Measurements from ENCODE around the gene LST1. TPM values are rescaled to one million over a fixed set of nuclear protein-coding genes. Genes with fewer than 3 reads are reported as not detected.

LST1 gene
- total RNA-seq, 1 experiment from 2014 or later = 0.66 TPM

DNA sequence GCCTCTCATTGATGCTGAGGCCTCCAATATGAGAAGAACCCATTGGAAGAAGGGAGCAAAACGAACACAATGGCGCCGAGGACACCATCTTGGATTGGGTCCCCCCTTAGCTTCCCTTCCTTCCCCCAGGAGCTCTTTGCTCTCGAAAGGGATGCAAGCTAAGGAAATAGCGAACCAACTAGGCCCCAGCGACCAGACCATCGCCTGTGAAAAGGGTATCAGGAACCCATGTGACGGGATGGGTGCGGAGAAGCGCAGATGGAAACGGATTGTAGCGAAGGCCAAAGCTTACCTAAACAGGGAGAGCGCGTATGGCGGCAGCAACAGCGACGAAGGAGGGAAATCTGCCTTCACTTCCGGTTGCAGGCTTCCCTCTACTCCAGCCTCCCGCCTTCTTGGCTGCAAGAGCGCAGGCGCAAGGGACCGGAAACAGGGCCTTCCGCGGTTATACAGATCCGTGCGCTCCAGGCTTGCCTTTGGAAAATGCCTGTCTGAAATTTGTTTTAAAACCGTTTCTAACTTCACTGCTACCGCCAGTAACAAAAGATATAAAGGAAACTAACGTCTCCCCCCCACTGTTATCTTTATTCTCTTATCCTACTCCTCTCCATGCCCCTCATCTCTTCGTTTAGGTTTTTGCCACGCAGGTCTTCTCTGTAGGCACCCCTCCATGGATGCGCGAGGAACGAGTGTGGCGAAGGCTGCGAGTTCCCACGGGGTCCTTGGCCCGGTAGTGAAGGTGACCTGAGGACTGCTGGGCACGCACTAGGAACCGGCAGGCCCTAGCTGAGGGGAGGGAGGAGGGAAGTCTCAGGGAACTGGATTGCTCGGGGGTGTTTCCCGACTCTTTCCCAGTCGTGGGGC, 44.2 kb upstream of the LST1 start, which contains the start of gene DDX39B (continued):
- TF ChIP-seq, protein P1, sequence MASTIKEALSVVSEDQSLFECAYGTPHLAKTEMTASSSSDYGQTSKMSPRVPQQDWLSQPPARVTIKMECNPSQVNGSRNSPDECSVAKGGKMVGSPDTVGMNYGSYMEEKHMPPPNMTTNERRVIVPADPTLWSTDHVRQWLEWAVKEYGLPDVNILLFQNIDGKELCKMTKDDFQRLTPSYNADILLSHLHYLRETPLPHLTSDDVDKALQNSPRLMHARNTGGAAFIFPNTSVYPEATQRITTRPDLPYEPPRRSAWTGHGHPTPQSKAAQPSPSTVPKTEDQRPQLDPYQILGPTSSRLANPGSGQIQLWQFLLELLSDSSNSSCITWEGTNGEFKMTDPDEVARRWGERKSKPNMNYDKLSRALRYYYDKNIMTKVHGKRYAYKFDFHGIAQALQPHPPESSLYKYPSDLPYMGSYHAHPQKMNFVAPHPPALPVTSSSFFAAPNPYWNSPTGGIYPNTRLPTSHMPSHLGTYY (CRISPR knock-in tag; IDR thresholded peaks at IDR 0.05) = no peak
- TF ChIP-seq, protein P2, sequence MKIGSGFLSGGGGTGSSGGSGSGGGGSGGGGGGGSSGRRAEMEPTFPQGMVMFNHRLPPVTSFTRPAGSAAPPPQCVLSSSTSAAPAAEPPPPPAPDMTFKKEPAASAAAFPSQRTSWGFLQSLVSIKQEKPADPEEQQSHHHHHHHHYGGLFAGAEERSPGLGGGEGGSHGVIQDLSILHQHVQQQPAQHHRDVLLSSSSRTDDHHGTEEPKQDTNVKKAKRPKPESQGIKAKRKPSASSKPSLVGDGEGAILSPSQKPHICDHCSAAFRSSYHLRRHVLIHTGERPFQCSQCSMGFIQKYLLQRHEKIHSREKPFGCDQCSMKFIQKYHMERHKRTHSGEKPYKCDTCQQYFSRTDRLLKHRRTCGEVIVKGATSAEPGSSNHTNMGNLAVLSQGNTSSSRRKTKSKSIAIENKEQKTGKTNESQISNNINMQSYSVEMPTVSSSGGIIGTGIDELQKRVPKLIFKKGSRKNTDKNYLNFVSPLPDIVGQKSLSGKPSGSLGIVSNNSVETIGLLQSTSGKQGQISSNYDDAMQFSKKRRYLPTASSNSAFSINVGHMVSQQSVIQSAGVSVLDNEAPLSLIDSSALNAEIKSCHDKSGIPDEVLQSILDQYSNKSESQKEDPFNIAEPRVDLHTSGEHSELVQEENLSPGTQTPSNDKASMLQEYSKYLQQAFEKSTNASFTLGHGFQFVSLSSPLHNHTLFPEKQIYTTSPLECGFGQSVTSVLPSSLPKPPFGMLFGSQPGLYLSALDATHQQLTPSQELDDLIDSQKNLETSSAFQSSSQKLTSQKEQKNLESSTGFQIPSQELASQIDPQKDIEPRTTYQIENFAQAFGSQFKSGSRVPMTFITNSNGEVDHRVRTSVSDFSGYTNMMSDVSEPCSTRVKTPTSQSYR (CRISPR knock-in tag; IDR thresholded peaks at IDR 0.05) = 0 out of 2 replicates have a peak, but pooled peaks have one; percentile 21
- no peak for TF ChIP-seq PRRX2 (CRISPR knock-in tag; IDR thresholded peaks at IDR 0.05)
- TF ChIP-seq, protein P3, sequence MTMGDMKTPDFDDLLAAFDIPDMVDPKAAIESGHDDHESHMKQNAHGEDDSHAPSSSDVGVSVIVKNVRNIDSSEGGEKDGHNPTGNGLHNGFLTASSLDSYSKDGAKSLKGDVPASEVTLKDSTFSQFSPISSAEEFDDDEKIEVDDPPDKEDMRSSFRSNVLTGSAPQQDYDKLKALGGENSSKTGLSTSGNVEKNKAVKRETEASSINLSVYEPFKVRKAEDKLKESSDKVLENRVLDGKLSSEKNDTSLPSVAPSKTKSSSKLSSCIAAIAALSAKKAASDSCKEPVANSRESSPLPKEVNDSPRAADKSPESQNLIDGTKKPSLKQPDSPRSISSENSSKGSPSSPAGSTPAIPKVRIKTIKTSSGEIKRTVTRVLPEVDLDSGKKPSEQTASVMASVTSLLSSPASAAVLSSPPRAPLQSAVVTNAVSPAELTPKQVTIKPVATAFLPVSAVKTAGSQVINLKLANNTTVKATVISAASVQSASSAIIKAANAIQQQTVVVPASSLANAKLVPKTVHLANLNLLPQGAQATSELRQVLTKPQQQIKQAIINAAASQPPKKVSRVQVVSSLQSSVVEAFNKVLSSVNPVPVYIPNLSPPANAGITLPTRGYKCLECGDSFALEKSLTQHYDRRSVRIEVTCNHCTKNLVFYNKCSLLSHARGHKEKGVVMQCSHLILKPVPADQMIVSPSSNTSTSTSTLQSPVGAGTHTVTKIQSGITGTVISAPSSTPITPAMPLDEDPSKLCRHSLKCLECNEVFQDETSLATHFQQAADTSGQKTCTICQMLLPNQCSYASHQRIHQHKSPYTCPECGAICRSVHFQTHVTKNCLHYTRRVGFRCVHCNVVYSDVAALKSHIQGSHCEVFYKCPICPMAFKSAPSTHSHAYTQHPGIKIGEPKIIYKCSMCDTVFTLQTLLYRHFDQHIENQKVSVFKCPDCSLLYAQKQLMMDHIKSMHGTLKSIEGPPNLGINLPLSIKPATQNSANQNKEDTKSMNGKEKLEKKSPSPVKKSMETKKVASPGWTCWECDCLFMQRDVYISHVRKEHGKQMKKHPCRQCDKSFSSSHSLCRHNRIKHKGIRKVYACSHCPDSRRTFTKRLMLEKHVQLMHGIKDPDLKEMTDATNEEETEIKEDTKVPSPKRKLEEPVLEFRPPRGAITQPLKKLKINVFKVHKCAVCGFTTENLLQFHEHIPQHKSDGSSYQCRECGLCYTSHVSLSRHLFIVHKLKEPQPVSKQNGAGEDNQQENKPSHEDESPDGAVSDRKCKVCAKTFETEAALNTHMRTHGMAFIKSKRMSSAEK (CRISPR knock-in tag; IDR thresholded peaks at IDR 0.05; ENCODE audit: borderline replicate concordance) = no peak
- TF ChIP-seq ZNF219 (CRISPR knock-in tag; IDR thresholded peaks at IDR 0.05; ENCODE audit: borderline replicate concordance) = no peak
- no peak for TF ChIP-seq ATF6 (CRISPR knock-in tag; IDR thresholded peaks at IDR 0.05)
- TF ChIP-seq CREM (CRISPR knock-in tag; IDR thresholded peaks at IDR 0.05) = peak; percentile 39; the same call in 1 of the 2 replicates
- 0 out of 2 replicates have a peak, but pooled peaks have one; percentile 46 for TF ChIP-seq TEAD1 (CRISPR knock-in tag; IDR thresholded peaks at IDR 0.05)
- peak; percentile 96; the same call in 1 of the 2 replicates for TF ChIP-seq ESRRA (CRISPR knock-in tag; IDR thresholded peaks at IDR 0.05; ENCODE audit: borderline replicate concordance)
- TF ChIP-seq PRDM15 (CRISPR knock-in tag; IDR thresholded peaks at IDR 0.05) = no peak
- no peak for TF ChIP-seq OVOL2 (CRISPR knock-in tag; IDR thresholded peaks at IDR 0.05; ENCODE audit: borderline replicate concordance)
- TF ChIP-seq, protein P4, sequence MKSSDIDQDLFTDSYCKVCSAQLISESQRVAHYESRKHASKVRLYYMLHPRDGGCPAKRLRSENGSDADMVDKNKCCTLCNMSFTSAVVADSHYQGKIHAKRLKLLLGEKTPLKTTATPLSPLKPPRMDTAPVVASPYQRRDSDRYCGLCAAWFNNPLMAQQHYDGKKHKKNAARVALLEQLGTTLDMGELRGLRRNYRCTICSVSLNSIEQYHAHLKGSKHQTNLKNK (CRISPR knock-in tag; IDR thresholded peaks at IDR 0.05) = no peak
- TF ChIP-seq, protein P5, sequence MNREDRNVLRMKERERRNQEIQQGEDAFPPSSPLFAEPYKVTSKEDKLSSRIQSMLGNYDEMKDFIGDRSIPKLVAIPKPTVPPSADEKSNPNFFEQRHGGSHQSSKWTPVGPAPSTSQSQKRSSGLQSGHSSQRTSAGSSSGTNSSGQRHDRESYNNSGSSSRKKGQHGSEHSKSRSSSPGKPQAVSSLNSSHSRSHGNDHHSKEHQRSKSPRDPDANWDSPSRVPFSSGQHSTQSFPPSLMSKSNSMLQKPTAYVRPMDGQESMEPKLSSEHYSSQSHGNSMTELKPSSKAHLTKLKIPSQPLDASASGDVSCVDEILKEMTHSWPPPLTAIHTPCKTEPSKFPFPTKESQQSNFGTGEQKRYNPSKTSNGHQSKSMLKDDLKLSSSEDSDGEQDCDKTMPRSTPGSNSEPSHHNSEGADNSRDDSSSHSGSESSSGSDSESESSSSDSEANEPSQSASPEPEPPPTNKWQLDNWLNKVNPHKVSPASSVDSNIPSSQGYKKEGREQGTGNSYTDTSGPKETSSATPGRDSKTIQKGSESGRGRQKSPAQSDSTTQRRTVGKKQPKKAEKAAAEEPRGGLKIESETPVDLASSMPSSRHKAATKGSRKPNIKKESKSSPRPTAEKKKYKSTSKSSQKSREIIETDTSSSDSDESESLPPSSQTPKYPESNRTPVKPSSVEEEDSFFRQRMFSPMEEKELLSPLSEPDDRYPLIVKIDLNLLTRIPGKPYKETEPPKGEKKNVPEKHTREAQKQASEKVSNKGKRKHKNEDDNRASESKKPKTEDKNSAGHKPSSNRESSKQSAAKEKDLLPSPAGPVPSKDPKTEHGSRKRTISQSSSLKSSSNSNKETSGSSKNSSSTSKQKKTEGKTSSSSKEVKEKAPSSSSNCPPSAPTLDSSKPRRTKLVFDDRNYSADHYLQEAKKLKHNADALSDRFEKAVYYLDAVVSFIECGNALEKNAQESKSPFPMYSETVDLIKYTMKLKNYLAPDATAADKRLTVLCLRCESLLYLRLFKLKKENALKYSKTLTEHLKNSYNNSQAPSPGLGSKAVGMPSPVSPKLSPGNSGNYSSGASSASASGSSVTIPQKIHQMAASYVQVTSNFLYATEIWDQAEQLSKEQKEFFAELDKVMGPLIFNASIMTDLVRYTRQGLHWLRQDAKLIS (CRISPR knock-in tag; IDR thresholded peaks at IDR 0.05; ENCODE audit: borderline replicate concordance) = no peak
- no peak for TF ChIP-seq SP1 (CRISPR knock-in tag; conservative IDR thresholded peaks at IDR 0.05)
- TF ChIP-seq ZNF423 (CRISPR knock-in tag; IDR thresholded peaks at IDR 0.05) = no peak
- no peak for TF ChIP-seq ZNF317 (CRISPR knock-in tag; IDR thresholded peaks at IDR 0.05; ENCODE audit: borderline replicate concordance, low read depth)
- TF ChIP-seq JAZF1 (CRISPR knock-in tag; IDR thresholded peaks at IDR 0.05) = no peak
- no peak for TF ChIP-seq HMGA2 (CRISPR knock-in tag; IDR thresholded peaks at IDR 0.05)

Measured in WTC11 (cell line).